Sigmoid colon (tissue), 4 donors: Measurements from ENCODE around the gene PLPP4.

Experiments used
- CTCF ChIP-seq, 4 experiments: fragments of 450-650 bp in 3 of 4; fragments of 200-600 bp in 1 of 4; IDR thresholded peaks; one replicate each; pipeline ENCODE4 v1.5.1; 2016 to 2019; ENCODE audit warnings: antibody characterized with exemption in 4 of 4, mild to moderate bottlenecking in 3 of 4, moderate library complexity in 2 of 4
- EP300 ChIP-seq, 4 donors: sonication (generic); formaldehyde crosslinking; IDR thresholded peaks; one replicate each; pipeline ENCODE4 v1.6.1; 2017; ENCODE audit warnings: antibody characterized with exemption in 4 of 4
- POLR2A ChIP-seq, 2 donors: fragments of 450-650 bp; IDR thresholded peaks; one replicate each; pipeline ENCODE4 v1.6.1; 2016; ENCODE audit warnings: antibody characterized with exemption in 2 of 2, mild to moderate bottlenecking in 2 of 2, moderate library complexity in 2 of 2

GRCh38 chr10:120542591-120542990 is 85.6 kb downstream of the PLPP4 start:
- TF ChIP-seq POLR2A (IDR thresholded peaks at IDR 0.05) (no peak), EP300 (IDR thresholded peaks at IDR 0.05) (no peak), CTCF (IDR thresholded peaks at IDR 0.05) (no peak)
